GM18499 (cell line): ENCODE results near the gene RASSF10.

ENCODE experiments used
- ATAC-seq: cut with Tn5 transposase; IDR thresholded peaks from one replicate; pipeline ENCODE4 v1.9.1; 2021; ENCODE audit warnings: moderate number of reproducible peaks; ENCODE audit not compliant: insufficient read depth, unreplicated experiment

Gene RASSF10

GRCh38 chr11:13008625-13009475, at the start of gene RASSF10:
RASSF10 (plus strand) TSS chr11:13009316; CDS start chr11:13009577, 261 bp downstream.
- no peak for ATAC-seq

- ATAC-seq, result no peak
Measured at GRCh38 chr11:12961615-12962014, 47.5 kb upstream of the RASSF10 start.

- no peak for ATAC-seq
Measured at GRCh38 chr11:12962306-12962705, 46.8 kb upstream of the RASSF10 start.

- ATAC-seq, result no peak
Measured at GRCh38 chr11:12963051-12963450, 46.1 kb upstream of the RASSF10 start.

- no peak for ATAC-seq
Measured at GRCh38 chr11:12963792-12964536, 45.2 kb upstream of the RASSF10 start.

GRCh38 chr11:12964650-12965049, 44.5 kb upstream of the RASSF10 start:
- ATAC-seq, result no peak

GRCh38 chr11:12966002-12966401, 43.1 kb upstream of the RASSF10 start:
- no peak for ATAC-seq

GRCh38 chr11:12968101-12968500, 41.0 kb upstream of the RASSF10 start:
- no peak for ATAC-seq

GRCh38 chr11:12968826-12969225, 40.3 kb upstream of the RASSF10 start:
- no peak for ATAC-seq

- ATAC-seq, result no peak
Measured at GRCh38 chr11:12971955-12972354, 37.2 kb upstream of the RASSF10 start.

- no peak for ATAC-seq
Measured at GRCh38 chr11:12973528-12974181, 35.5 kb upstream of the RASSF10 start.

- ATAC-seq, result no peak
Measured at GRCh38 chr11:12975195-12975594, 33.9 kb upstream of the RASSF10 start.

GRCh38 chr11:12979928-12980689, 29.0 kb upstream of the RASSF10 start:
- ATAC-seq, result no peak

GRCh38 chr11:12981676-12982522, 27.2 kb upstream of the RASSF10 start:
- no peak for ATAC-seq

- ATAC-seq, result no peak
Measured at GRCh38 chr11:12983336-12983735, 25.8 kb upstream of the RASSF10 start.

GRCh38 chr11:12986194-12986898, 22.8 kb upstream of the RASSF10 start:
- no peak for ATAC-seq

GRCh38 chr11:12989428-12990161, 19.5 kb upstream of the RASSF10 start:
- no peak for ATAC-seq

GRCh38 chr11:12990162-12990480, 19.0 kb upstream of the RASSF10 start:
- ATAC-seq, result no peak
